NCI-H446 (cell line): ENCODE measurements around the gene MTTP.

Source experiments
- DNase-seq, 2 experiments: peaks; one replicate each; lab custom pipeline; 2025; lab: John Stamatoyannopoulos, UW

The MTTP gene

GRCh38 chr4:99642725-99643489, 68.3 kb downstream of the MTTP start:
- DNase-seq = peak in 1 of 2 experiments; percentile 32

GRCh38 chr4:99644453-99644852, 69.8 kb downstream of the MTTP start:
- no peak for DNase-seq

GRCh38 chr4:99645036-99645435, 70.4 kb downstream of the MTTP start:
- DNase-seq = no peak

- DNase-seq = no peak
Measured at GRCh38 chr4:99645638-99646037, 71.0 kb downstream of the MTTP start.

GRCh38 chr4:99647071-99647470, 72.4 kb downstream of the MTTP start:
- no peak for DNase-seq

- no peak for DNase-seq
Measured at GRCh38 chr4:99648321-99648720, 73.7 kb downstream of the MTTP start.

GRCh38 chr4:99649208-99649607, 74.6 kb downstream of the MTTP start:
- no peak for DNase-seq

- DNase-seq = no peak
Measured at GRCh38 chr4:99649778-99650177, 75.2 kb downstream of the MTTP start.

GRCh38 chr4:99651016-99651769, 76.6 kb downstream of the MTTP start:
- no peak for DNase-seq

GRCh38 chr4:99651811-99652485, 77.3 kb downstream of the MTTP start:
- no peak for DNase-seq

- DNase-seq = no peak
Measured at GRCh38 chr4:99652596-99653436, 78.2 kb downstream of the MTTP start.

- DNase-seq = no peak
Measured at GRCh38 chr4:99653916-99654315, 79.3 kb downstream of the MTTP start.

- no peak for DNase-seq
Measured at GRCh38 chr4:99654361-99654761, 79.7 kb downstream of the MTTP start.

GRCh38 chr4:99655308-99656081, 80.9 kb downstream of the MTTP start:
- DNase-seq = peak; percentile 18 to 83

GRCh38 chr4:99657798-99658197, 83.2 kb downstream of the MTTP start, which contains the start of gene C4orf54:
Gene C4orf54, minus strand, starts transcription at chr4:99657828. Its CDS starts 3,180 bp downstream, at chr4:99654648.
- no peak for DNase-seq

GRCh38 chr4:99658666-99659065, 84.0 kb downstream of the MTTP start:
- DNase-seq = no peak

- no peak for DNase-seq
Measured at GRCh38 chr4:99661907-99662306, 87.3 kb downstream of the MTTP start.

- DNase-seq = no peak
Measured at GRCh38 chr4:99664716-99665115, 90.1 kb downstream of the MTTP start.

- no peak for DNase-seq
Measured at GRCh38 chr4:99665983-99666382, 91.4 kb downstream of the MTTP start.

GRCh38 chr4:99668472-99668871, 93.8 kb downstream of the MTTP start:
- no peak for DNase-seq

GRCh38 chr4:99669084-99669483, 94.5 kb downstream of the MTTP start:
- DNase-seq = no peak
